Neural progenitor cell (in vitro differentiated cells): Measurements from ENCODE around the gene KRI1. TPM values are rescaled to one million over a fixed set of nuclear protein-coding genes. Genes with fewer than 3 reads are reported as not detected.

Experiments used
- DNase-seq: peaks from one replicate; pipeline ENCODE4 v3.0.0-alpha.2; 2016; ENCODE audit warnings: low spot score
- H2AFZ ChIP-seq: fragments of 200-600 bp; sonication (generic); replicated peaks from 2 replicates; pipeline ENCODE4 v1.6.1; 2016; ENCODE audit warnings: antibody characterized with exemption
- H3F3A ChIP-seq: fragments of 200-600 bp; sonication (generic); 2 replicates; pipeline ENCODE4 v1.6.1; 2016; ENCODE audit warnings: antibody characterized with exemption, low read depth
- H3K27ac ChIP-seq: fragments of 200-600 bp; sonication (generic); 2 replicates; pipeline ENCODE4 v1.5.1; 2016; ENCODE audit warnings: mild to moderate bottlenecking
- H3K27me3 ChIP-seq: fragments of 200-600 bp; sonication (generic); 2 replicates; pipeline ENCODE4 v1.6.1; 2016; ENCODE audit warnings: mild to moderate bottlenecking, moderate library complexity
- H3K36me3 ChIP-seq: fragments of 200-600 bp; sonication (generic); 2 replicates; pipeline ENCODE4 v1.5.1; 2016
- H3K4me1 ChIP-seq: fragments of 200-600 bp; sonication (generic); 2 replicates; pipeline ENCODE4 v1.6.1; 2016; ENCODE audit warnings: mixed run types
- H3K4me2 ChIP-seq: fragments of 200-600 bp; sonication (generic); 2 replicates; pipeline ENCODE4 v1.6.1; 2016
- H3K4me3 ChIP-seq: fragments of 200-600 bp; sonication (generic); 2 replicates; pipeline ENCODE4 v1.5.1; 2016
- H3K79me2 ChIP-seq: fragments of 200-600 bp; sonication (generic); 2 replicates; pipeline ENCODE4 v1.6.1; 2016; ENCODE audit warnings: low read depth
- H3K9ac ChIP-seq: fragments of 200-600 bp; sonication (generic); 2 replicates; pipeline ENCODE4 v1.6.1; 2016
- H3K9me3 ChIP-seq: fragments of 200-600 bp; sonication (generic); 2 replicates; pipeline ENCODE4 v1.5.1; 2016; ENCODE audit warnings: low read depth
- H4K20me1 ChIP-seq: fragments of 200-600 bp; sonication (generic); 2 replicates; pipeline ENCODE4 v1.6.1; 2016; ENCODE audit warnings: low read depth
- H3K27ac Mint-ChIP-seq: 3 replicates; pipeline ENCODE4 v1.8.0; 2021; ENCODE audit warnings: mixed read lengths
- H3K27me3 Mint-ChIP-seq: 2 replicates; pipeline ENCODE4 v1.8.0; 2022; ENCODE audit warnings: low read depth, mild to moderate bottlenecking, inconsistent platforms, moderate library complexity, mixed read lengths; ENCODE audit not compliant: insufficient read depth
- H3K36me3 Mint-ChIP-seq: 3 replicates; pipeline ENCODE4 v1.8.0; 2021; ENCODE audit warnings: mixed read lengths
- H3K4me1 Mint-ChIP-seq: 3 replicates; pipeline ENCODE4 v1.8.0; 2021; ENCODE audit warnings: mixed read lengths
- H3K4me3 Mint-ChIP-seq: 3 replicates; pipeline ENCODE4 v1.8.0; 2021; ENCODE audit warnings: mild to moderate bottlenecking, moderate library complexity, mixed read lengths
- H3K9me3 Mint-ChIP-seq: 3 replicates; pipeline ENCODE4 v1.8.0; 2020; ENCODE audit warnings: mixed read lengths
- CTCF ChIP-seq: fragments of 200-600 bp; sonication (generic); IDR thresholded peaks from 2 replicates; pipeline ENCODE4 v1.5.1; 2017; ENCODE audit warnings: antibody characterized with exemption, mild to moderate bottlenecking
- EZH2 ChIP-seq: fragments of 200-600 bp; sonication (generic); IDR thresholded peaks from 2 replicates; pipeline ENCODE4 v1.6.1; 2017; ENCODE audit warnings: antibody characterized with exemption, mild to moderate bottlenecking, moderate library complexity
- EZH2phosphoT487 ChIP-seq: fragments of 200-600 bp; sonication (generic); IDR thresholded peaks from 2 replicates; pipeline ENCODE4 v1.6.1; 2017; ENCODE audit warnings: antibody characterized with exemption
- total RNA-seq: library from RNA; depleted of rRNA; stranded (reverse); fragments of >200 nt; gene quantifications from 2 replicates; pipeline ENCODE4 v1.2.3, GENCODE V29; 2015; ENCODE audit warnings: low replicate concordance

KRI1 gene
- total RNA-seq, 1 donor from 2014 or later = 16.4 TPM

GRCh38 chr19:10521461-10522171 lies 44.2 kb downstream of the KRI1 start:
- TF ChIP-seq EZH2phosphoT487 (no peak), CTCF (no peak), EZH2 (no peak)
- Histone ChIP-seq H3K4me2 (no peak overlapping the region), H4K20me1 (peaks cover 3% of the 10 kb centered on the region), H3K36me3 (no peaks in the 10 kb centered on the region), H3K9me3 (no peaks in the 10 kb centered on the region), H3K4me1 (peaks cover 21% of the 10 kb centered on the region), H3K27ac (no peak overlapping the region), H3K9ac (no peak overlapping the region), H3F3A (peaks cover 3% of the 10 kb centered on the region), H2AFZ (no peak overlapping the region), H3K27me3 (peaks cover 44% of the 10 kb centered on the region), H3K79me2 (no peaks in the 10 kb centered on the region), H3K4me3 (no peak overlapping the region)
- no peak for DNase-seq
- Mint-ChIP-seq H3K4me3 (no peak overlapping the region), H3K4me1 (peaks cover 16% of the 10 kb centered on the region), H3K27me3 (peaks cover 17% of the 10 kb centered on the region), H3K27ac (no peak overlapping the region), H3K36me3 (no peaks in the 10 kb centered on the region), H3K9me3 (peaks cover 3% of the 10 kb centered on the region)

GRCh38 chr19:10520652-10521318 lies 45.0 kb downstream of the KRI1 start:
- Mint-ChIP-seq H3K4me1 (peaks cover 23% of the 10 kb centered on the region), H3K27me3 (peaks cover 24% of the 10 kb centered on the region), H3K27ac (no peak overlapping the region), H3K36me3 (no peaks in the 10 kb centered on the region), H3K9me3 (peaks cover 3% of the 10 kb centered on the region), H3K4me3 (no peak overlapping the region)
- H3K4me3 ChIP-seq = no peak overlapping the region
- peaks cover 53% of the 10 kb centered on the region for H3K27me3 ChIP-seq
- TF ChIP-seq CTCF = no peak
- TF ChIP-seq EZH2phosphoT487 = no peak
- TF ChIP-seq EZH2 = no peak
- no peaks in the 10 kb centered on the region for H3K9me3 ChIP-seq
- no peak overlapping the region for H2AFZ ChIP-seq
- H3K4me2 ChIP-seq = no peak overlapping the region
- H3K27ac ChIP-seq = no peak overlapping the region
- no peak for DNase-seq
- H4K20me1 ChIP-seq = peaks cover 6% of the 10 kb centered on the region
- H3K4me1 ChIP-seq = peaks cover 21% of the 10 kb centered on the region
- no peaks in the 10 kb centered on the region for H3K79me2 ChIP-seq
- H3F3A ChIP-seq = peaks cover 7% of the 10 kb centered on the region
- H3K9ac ChIP-seq = no peak overlapping the region
- H3K36me3 ChIP-seq = no peaks in the 10 kb centered on the region

GRCh38 chr19:10519421-10519820 lies 46.4 kb downstream of the KRI1 start:
- Histone ChIP-seq H2AFZ (no peak overlapping the region), H3K27ac (no peak overlapping the region), H4K20me1 (peaks cover 12% of the 10 kb centered on the region), H3K9me3 (no peaks in the 10 kb centered on the region), H3K36me3 (no peaks in the 10 kb centered on the region), H3K4me3 (no peak overlapping the region), H3K9ac (no peak overlapping the region), H3K27me3 (peaks cover 66% of the 10 kb centered on the region), H3K79me2 (no peaks in the 10 kb centered on the region), H3K4me1 (peaks cover 21% of the 10 kb centered on the region), H3F3A (peaks cover 21% of the 10 kb centered on the region), H3K4me2 (no peak overlapping the region)
- no peak for DNase-seq
- H3K27me3 Mint-ChIP-seq = peaks cover 27% of the 10 kb centered on the region
- H3K4me1 Mint-ChIP-seq = peaks cover 32% of the 10 kb centered on the region
- H3K9me3 Mint-ChIP-seq = peaks cover 3% of the 10 kb centered on the region
- H3K27ac Mint-ChIP-seq = no peak overlapping the region
- H3K36me3 Mint-ChIP-seq = no peaks in the 10 kb centered on the region
- peak overlapping the region; percentile 77 for H3K4me3 Mint-ChIP-seq
- TF ChIP-seq EZH2 = no peak
- TF ChIP-seq EZH2phosphoT487 = no peak
- TF ChIP-seq CTCF = no peak
